SU-DHL-6 (cell line): ENCODE data around the gene LIM2.

Experiments
- H2AFZ ChIP-seq: fragments of 200-600 bp; sonication (generic); 2 replicates; pipeline ENCODE4 v1.6.1; 2014; ENCODE audit warnings: low read depth, mild to moderate bottlenecking, moderate library complexity, mixed read lengths, antibody characterized with exemption, low read length; ENCODE audit not compliant: severe bottlenecking
- H3F3A ChIP-seq: fragments of 200-600 bp; shearing (Covaris generic); 2 replicates; pipeline ENCODE4 v1.6.0; 2016; ENCODE audit warnings: antibody characterized with exemption, mild to moderate bottlenecking; ENCODE audit not compliant: insufficient read depth
- H3K27ac ChIP-seq: fragments of 200-600 bp; sonication (generic); 2 replicates; pipeline ENCODE4 v1.5.1; 2016; ENCODE audit warnings: low read depth, mild to moderate bottlenecking, low read length, moderate library complexity, mixed read lengths
- H3K27me3 ChIP-seq: fragments of 200-600 bp; sonication (generic), shearing (Covaris generic); 2 replicates; pipeline ENCODE4 v1.6.0; 2014; ENCODE audit warnings: mild to moderate bottlenecking, low read length
- H3K36me3 ChIP-seq: fragments of 200-600 bp; sonication (generic); 2 replicates; pipeline ENCODE4 v1.6.1; 2014; ENCODE audit warnings: mild to moderate bottlenecking, low read length, mixed read lengths
- H3K4me2 ChIP-seq: fragments of 300-600, 200-600 bp; shearing (Covaris generic), sonication (generic); 2 replicates; pipeline ENCODE4 v1.6.0; 2014; ENCODE audit warnings: low read length, low read depth, mild to moderate bottlenecking; ENCODE audit not compliant: poor library complexity, severe bottlenecking
- H3K4me3 ChIP-seq: fragments of 200-600 bp; sonication (generic); 2 replicates; pipeline ENCODE4 v1.5.1; 2014; ENCODE audit warnings: antibody characterized with exemption, low read length, mild to moderate bottlenecking, mixed read lengths; ENCODE audit not compliant: insufficient read depth, poor library complexity, severe bottlenecking
- H3K79me2 ChIP-seq: fragments of 200-600 bp; sonication (generic); 2 replicates; pipeline ENCODE4 v1.6.1; 2014; ENCODE audit warnings: mild to moderate bottlenecking, low read length, moderate library complexity; ENCODE audit not compliant: insufficient read depth
- H3K9ac ChIP-seq: fragments of 200-600 bp; sonication (generic); 2 replicates; pipeline ENCODE4 v1.7.0; 2014; ENCODE audit warnings: mild to moderate bottlenecking, low read length
- H3K9me2 ChIP-seq: fragments of 200-600 bp; sonication (generic); replicated peaks from 2 replicates; pipeline ENCODE4 v1.6.1; 2014; ENCODE audit warnings: low read length; ENCODE audit not compliant: insufficient read depth
- H3K9me3 ChIP-seq: fragments of 200-600 bp; sonication (generic); 2 replicates; pipeline ENCODE4 v1.6.1; 2014; ENCODE audit warnings: low read length, mixed read lengths; ENCODE audit not compliant: insufficient read depth
- H4K20me1 ChIP-seq: fragments of 200-600 bp; sonication (generic); 2 replicates; pipeline ENCODE4 v1.6.1; 2014; ENCODE audit warnings: low read depth, mild to moderate bottlenecking, antibody characterized with exemption, low read length, moderate library complexity, mixed read lengths
- EZH2phosphoT487 ChIP-seq: fragments of 200-600 bp; sonication (generic), shearing (Covaris generic); conservative IDR thresholded peaks from 2 replicates; pipeline ENCODE4 v1.6.1; 2018; ENCODE audit warnings: mild to moderate bottlenecking, antibody characterized with exemption, low read length, moderate library complexity, mixed read lengths
- TF ChIP-seq, protein P1 (sequence below): fragments of 200-600 bp; sonication (generic); IDR thresholded peaks from one replicate; pipeline ENCODE4 v1.5.1; 2017; ENCODE audit warnings: antibody characterized with exemption, mild to moderate bottlenecking, low read length, moderate library complexity; ENCODE audit not compliant: insufficient read depth, poor library complexity, severe bottlenecking

The LIM2 gene

DNA sequence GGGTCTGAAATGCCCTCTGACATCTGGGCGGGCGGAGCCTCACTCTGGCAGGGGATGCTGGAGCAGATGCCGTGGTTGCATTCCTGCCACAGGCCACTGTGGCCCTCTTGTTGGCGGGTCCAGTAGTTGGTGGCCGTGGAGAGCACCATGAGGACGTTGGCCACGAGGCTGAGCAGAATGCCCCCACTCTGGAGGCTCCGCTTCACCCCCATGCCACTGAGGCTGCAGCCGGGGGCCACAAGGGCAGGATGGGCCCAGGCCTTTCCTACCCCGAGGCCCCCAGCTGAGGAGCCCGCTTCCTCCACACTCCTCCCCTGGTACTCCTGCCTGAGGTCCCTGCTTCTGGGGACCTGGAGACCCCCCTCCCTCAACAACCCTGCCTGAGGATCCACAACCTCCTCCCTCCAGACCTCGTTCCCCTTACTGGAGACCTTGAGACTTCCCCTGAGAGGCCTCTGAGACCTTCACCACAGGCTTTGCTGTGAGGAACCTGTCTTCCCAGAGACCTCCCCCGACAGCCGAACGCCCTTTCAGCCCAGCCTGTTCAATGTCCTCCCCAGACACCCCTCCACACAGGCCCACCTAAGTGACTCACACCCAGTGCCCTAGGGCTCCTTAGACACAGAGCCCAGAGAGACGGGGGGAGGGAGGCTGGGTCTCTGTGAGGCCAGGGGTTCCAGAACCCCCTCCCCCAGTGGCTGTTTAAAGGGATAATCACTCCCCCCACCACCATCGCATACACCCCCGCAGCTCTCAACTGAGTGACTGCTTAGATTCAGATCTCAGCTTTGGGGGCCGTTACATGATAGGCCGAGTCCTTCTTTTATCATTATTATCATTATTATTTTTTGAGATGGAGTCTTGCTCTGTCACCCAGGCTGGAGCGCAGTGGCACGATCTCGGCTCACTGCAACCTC lies 19.1 kb downstream of the LIM2 start, which contains the start of gene CLDND2:
CLDND2 (minus strand) TSS at position 638 of the 917 bp plus-strand sequence; CDS start at position 212, 426 bp downstream.
- H3F3A ChIP-seq = peaks cover 4% of the 10 kb centered on the region; the same call in 1 of the 2 replicates
- H3K9me2 ChIP-seq = no peaks in the 10 kb centered on the region
- no peaks in the 10 kb centered on the region for H4K20me1 ChIP-seq
- peak within 1 kb of the TSS; percentile 89 for H2AFZ ChIP-seq
- H3K27me3 ChIP-seq = no peaks in the 10 kb centered on the region
- H3K27ac ChIP-seq = peak within 1 kb of the TSS; percentile 54
- H3K4me3 ChIP-seq = peak within 1 kb of the TSS; percentile 76
- H3K36me3 ChIP-seq = no peaks in the 10 kb centered on the region
- H3K9ac ChIP-seq = peak within 1 kb of the TSS; percentile 97
- H3K9me3 ChIP-seq = no peaks in the 10 kb centered on the region
- peaks cover 16% of the 10 kb centered on the region; the same call in 1 of the 2 replicates for H3K79me2 ChIP-seq
- TF ChIP-seq EZH2phosphoT487 = no peak
- TF ChIP-seq, protein P1, sequence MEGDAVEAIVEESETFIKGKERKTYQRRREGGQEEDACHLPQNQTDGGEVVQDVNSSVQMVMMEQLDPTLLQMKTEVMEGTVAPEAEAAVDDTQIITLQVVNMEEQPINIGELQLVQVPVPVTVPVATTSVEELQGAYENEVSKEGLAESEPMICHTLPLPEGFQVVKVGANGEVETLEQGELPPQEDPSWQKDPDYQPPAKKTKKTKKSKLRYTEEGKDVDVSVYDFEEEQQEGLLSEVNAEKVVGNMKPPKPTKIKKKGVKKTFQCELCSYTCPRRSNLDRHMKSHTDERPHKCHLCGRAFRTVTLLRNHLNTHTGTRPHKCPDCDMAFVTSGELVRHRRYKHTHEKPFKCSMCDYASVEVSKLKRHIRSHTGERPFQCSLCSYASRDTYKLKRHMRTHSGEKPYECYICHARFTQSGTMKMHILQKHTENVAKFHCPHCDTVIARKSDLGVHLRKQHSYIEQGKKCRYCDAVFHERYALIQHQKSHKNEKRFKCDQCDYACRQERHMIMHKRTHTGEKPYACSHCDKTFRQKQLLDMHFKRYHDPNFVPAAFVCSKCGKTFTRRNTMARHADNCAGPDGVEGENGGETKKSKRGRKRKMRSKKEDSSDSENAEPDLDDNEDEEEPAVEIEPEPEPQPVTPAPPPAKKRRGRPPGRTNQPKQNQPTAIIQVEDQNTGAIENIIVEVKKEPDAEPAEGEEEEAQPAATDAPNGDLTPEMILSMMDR = no peak
- peak within 1 kb of the TSS; percentile 69 for H3K4me2 ChIP-seq

DNA sequence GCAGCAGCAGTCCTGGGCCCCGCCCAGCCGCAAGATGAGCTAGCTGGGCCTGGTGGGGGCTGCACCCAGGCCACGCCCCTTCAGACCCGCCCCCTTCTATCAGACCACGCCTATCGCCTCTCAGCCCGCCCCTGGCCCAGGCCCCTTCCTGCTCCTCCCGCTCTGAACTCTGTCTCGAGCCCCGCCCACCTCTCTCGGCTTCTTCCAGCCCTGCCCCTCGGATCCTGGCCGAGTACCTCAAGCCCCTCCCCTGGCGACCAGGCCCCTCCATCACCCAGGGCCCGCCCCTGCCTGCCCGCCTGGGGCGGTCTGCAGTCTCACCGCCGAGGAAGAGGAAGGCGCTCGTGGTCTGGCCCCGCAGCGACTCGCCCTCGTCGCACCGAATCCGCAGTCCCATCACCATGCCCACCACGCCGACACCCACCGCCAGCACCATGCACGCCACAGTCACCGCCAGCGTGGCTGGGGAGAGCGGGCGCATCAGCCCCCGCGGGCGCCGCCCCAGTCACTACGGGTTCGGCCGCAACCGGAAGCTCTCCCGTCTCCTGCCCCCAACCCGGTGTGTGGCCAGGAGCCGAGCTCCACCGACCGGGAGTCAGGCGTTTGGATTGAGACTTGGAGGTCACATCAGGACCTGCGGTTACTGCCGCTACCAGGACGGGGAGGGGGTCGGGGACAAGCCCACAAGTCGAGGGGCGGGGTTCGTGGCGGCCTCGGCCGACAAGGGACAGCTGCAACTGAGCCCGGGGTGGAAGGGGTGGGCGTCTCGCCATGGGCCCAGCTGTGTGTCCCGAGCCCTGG lies 20.0 kb downstream of the LIM2 start:
- TF ChIP-seq EZH2phosphoT487 = no peak
- TF ChIP-seq, protein P1 = no peak
- Histone ChIP-seq H3K9me3 (no peaks in the 10 kb centered on the region), H3K4me3 (peak overlapping the region; percentile 76), H3K27me3 (no peaks in the 10 kb centered on the region), H3K79me2 (peaks cover 16% of the 10 kb centered on the region; the same call in 1 of the 2 replicates), H3K9me2 (no peaks in the 10 kb centered on the region), H2AFZ (peak overlapping the region; percentile 89), H3K27ac (peak overlapping the region; percentile 79), H3K36me3 (no peaks in the 10 kb centered on the region), H3F3A (peaks cover 4% of the 10 kb centered on the region; the same call in 1 of the 2 replicates), H3K4me2 (peak overlapping the region; percentile 69), H4K20me1 (no peaks in the 10 kb centered on the region), H3K9ac (peak overlapping the region; percentile 97)

DNA sequence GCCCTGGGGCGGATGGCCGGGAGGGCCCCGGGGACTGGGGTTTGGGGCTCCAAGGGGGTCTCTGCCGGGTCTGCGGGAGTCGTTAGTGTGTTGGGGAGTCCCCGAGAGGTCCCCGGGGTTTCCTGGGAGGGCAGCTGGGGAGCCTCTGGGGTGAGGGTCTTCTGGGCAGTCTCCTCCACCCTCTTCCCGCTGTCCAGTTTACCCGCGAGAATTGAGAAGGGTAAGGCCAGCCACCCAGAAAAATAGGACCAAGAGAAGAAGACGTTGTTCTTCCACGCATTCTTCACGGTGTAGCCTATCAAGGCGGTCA lies 20.6 kb downstream of the LIM2 start:
- Histone ChIP-seq H3K9me3 (no peaks in the 10 kb centered on the region), H3K9me2 (no peaks in the 10 kb centered on the region), H2AFZ (peak overlapping the region; percentile 57), H3K9ac (peak overlapping the region; percentile 97), H3K27ac (peak overlapping the region; percentile 79), H3K4me2 (peak overlapping the region; percentile 69), H3K4me3 (peak overlapping the region; percentile 76), H3K79me2 (peaks cover 16% of the 10 kb centered on the region; the same call in 1 of the 2 replicates), H3K36me3 (no peaks in the 10 kb centered on the region), H3F3A (peaks cover 4% of the 10 kb centered on the region; the same call in 1 of the 2 replicates), H3K27me3 (no peaks in the 10 kb centered on the region), H4K20me1 (no peaks in the 10 kb centered on the region)
- TF ChIP-seq, protein P1 = no peak
- TF ChIP-seq EZH2phosphoT487 = no peak
